Measurements from ENCODE around the gene TRIO.

Gene TRIO

DNA sequence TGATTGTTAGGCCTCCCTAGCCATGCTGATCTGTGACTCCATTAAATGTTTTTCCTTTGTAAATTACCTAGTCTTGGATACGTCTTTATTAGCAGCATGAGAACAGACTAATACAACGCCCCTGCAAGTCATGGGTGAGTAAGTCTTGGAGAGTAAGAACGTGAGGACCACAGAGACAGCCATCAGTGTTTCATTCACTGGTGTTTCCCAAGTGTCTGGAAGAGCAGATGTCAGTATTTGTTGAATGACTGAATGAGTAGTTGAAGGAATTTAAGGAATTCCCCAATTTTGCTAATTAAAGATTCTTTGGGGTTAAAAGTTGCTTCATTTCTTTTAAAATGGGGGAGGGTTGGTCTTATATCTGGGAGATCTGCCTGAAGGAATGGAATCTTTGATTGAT is 178.8 kb downstream of the TRIO start:
- H3K4me3 ChIP-seq (replicated peaks in 1 of 2; ENCODE audit: low read depth in 2 of 2, low read length in 2 of 2) = no peak overlapping the region
- TF ChIP-seq CTCF (IDR thresholded peaks at IDR 0.05; ENCODE audit: low read depth, low read length) = no peak
- DNase-seq (ENCODE audit: low read depth in 2 of 2) = no peak

DNA sequence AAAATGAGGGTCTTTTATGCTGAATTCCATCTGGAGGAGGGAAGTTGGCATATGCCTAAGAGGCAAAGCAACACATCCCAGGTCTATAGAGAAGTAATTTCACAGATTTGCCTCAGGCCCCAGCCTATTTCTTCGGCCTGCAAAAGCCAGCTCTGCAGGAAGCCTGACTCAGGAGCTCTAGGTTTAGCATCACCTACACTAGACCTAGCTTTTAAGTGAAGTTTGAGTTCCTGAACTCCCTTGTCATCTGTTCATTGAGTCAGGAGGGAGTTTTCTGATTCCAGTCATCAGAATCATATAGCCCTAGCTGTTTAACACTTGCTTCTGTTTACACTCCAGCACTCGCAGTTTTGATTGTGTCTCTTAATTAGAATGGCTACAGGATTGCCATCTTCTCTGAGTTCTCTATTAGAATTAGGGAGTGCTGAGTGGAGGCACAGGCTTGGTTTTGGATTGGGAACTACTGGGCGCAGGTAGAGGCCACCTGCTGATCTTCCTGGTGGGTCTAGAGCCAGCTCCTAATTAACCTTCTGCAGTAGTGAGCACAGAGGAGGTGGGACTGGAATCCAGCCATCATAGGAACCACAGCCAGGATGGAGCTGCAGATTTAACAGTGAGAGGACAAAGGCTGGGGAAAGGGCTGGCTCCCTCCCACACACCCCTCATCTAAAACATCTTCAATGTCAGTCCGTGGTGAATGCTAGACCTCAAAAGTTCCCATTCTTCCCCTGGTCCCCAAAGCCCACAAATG is 179.5 kb downstream of the TRIO start:
- TF ChIP-seq CTCF (IDR thresholded peaks at IDR 0.05; ENCODE audit: low read depth, low read length) = no peak
- no peak for DNase-seq (ENCODE audit: low read depth in 2 of 2)
- H3K4me3 ChIP-seq (replicated peaks in 1 of 2; ENCODE audit: low read depth in 2 of 2, low read length in 2 of 2) = no peak overlapping the region

GRCh38 chr5:14323466-14323865 is 180.3 kb downstream of the TRIO start:
- no peak for TF ChIP-seq CTCF (IDR thresholded peaks at IDR 0.05; ENCODE audit: low read depth, low read length)
- no peak overlapping the region for H3K4me3 ChIP-seq (replicated peaks in 1 of 2; ENCODE audit: low read depth in 2 of 2, low read length in 2 of 2)
- DNase-seq (ENCODE audit: low read depth in 2 of 2) = no peak

GRCh38 chr5:14325369-14325768 is 182.2 kb downstream of the TRIO start:
- no peak for DNase-seq (ENCODE audit: low read depth in 2 of 2)
- no peak overlapping the region for H3K4me3 ChIP-seq (replicated peaks in 1 of 2; ENCODE audit: low read depth in 2 of 2, low read length in 2 of 2)
- no peak for TF ChIP-seq CTCF (IDR thresholded peaks at IDR 0.05; ENCODE audit: low read depth, low read length)

GRCh38 chr5:14326035-14326903 is 183.1 kb downstream of the TRIO start:
- H3K4me3 ChIP-seq (replicated peaks in 1 of 2; ENCODE audit: low read depth in 2 of 2, low read length in 2 of 2) = no peak overlapping the region
- peak; percentile 11 for TF ChIP-seq CTCF (IDR thresholded peaks at IDR 0.05; ENCODE audit: low read depth, low read length)
- peak in 1 of 2 donors; percentile 10 for DNase-seq (ENCODE audit: low read depth in 2 of 2)

DNA sequence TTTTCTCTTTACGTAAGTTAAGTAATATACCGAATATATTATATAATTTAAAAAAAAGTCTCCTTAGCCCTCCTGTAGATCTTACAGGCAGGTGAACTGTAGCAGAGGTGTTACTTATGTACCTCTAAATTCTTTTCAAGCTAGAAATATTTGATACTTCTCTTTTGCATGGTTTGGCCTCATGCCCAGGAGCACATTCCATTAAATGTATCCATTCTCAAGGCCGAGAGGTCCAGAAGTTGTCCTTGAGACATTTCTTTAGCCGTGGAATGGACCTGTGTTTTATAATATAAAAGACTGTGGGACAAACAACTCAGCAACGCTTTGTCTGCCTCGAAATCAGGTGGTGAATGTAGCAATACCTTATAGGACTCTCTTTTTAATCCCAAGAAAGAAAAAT is 184.5 kb downstream of the TRIO start:
- DNase-seq (ENCODE audit: low read depth in 2 of 2) = peak; percentile 20 to 34
- no peak overlapping the region for H3K4me3 ChIP-seq (replicated peaks in 1 of 2; ENCODE audit: low read depth in 2 of 2, low read length in 2 of 2)
- TF ChIP-seq CTCF (IDR thresholded peaks at IDR 0.05; ENCODE audit: low read depth, low read length) = no peak

Data from cardiac fibroblast (primary cell).